GM18511 (cell line): ENCODE results near the gene MLF1.
A peak's percentile ranks its signal among the peaks of the same experiment; 100 is the strongest.
"Not testable (repeated sequence)": the region's sequence is repeated elsewhere in the genome, so short reads cannot be mapped to it uniquely, and the experiment has no call there.

ENCODE experiments used
- ATAC-seq: cut with Tn5 transposase; IDR thresholded peaks from one replicate; pipeline ENCODE4 v1.9.1; 2021; ENCODE audit warnings: mild to moderate bottlenecking, moderate library complexity; ENCODE audit not compliant: unreplicated experiment

The MLF1 gene, protein sequence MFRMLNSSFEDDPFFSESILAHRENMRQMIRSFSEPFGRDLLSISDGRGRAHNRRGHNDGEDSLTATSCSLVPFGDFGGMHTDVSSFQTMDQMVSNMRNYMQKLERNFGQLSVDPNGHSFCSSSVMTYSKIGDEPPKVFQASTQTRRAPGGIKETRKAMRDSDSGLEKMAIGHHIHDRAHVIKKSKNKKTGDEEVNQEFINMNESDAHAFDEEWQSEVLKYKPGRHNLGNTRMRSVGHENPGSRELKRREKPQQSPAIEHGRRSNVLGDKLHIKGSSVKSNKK

DNA sequence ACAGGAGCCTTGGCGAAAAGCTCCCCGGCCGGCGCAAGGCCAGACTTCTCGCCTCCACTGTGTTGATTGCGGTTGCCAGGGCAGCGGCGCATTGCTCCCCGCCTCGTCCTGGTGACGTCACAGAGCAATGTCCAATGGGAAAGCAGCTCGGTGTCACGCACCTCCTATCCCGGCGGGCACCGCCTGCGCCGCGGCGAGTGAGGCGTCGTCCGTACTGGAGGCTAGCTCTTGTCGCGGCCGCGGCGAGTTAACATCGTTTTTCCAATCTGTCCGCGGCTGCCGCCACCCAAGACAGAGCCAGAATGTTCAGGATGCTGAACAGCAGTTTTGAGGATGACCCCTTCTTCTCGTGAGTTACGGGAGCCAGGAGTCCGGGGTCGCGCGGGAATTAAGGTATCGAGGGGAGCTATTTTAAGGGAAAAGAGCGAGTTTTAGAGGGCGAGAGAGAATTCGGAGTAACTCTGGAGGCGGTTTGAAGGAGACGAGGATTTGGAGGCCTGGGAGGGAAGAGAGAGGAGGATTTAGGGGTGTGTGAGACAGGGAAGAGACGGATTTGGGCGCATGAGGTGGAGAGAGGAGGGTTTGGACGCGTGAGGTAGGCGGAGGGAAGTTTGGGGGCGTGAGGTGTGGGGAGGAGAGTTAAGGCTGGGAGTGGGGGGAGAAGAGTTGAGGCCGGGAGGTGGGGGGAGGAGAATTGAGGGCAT, at the start of gene MLF1:
TSS of gene MLF1 (plus strand) at position 196 of the 704 bp plus-strand sequence. CDS start at position 303, 107 bp downstream.
- peak; percentile 100 for ATAC-seq

DNA sequence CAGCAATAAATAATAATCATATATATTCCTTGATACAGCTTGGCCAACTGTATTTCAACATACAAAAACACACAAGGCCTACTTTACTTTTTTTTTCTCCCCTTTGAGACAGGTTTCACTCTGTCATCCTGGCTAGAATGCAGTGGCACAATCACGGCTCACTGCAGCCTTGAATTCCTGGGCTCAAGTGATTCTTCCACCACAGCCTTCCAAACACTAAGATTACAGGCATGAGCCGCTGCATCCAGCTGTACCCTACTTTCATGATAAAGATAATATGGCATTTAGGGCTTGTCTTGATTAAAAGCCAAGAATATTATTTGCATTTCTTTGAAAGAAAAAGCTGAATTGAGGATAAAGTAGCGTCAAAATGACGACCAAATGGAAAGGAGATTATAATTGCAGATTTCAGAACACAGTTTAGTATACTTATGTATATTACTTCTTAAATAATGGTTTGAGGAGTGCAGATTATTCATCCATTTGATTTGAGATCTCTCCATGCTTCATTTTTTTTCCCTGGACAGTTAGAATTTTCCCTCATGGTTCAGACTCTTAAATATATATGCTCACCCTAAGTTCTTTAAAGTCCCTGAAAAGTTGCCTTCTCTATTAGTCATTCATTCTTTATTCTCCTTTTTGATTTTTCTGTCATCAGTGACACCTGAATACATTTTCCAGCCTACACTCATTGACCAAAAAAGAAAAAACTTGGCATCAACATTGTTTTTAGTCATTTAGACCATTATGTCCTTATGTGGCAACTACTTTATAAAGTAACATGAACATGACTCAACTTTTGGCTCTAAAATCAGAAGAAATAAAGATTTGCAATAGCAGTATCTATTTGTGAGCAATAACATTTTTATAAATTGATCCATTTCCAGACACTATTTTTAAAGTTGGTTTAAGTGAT, 48.5 kb upstream of the MLF1 start:
- ATAC-seq, result no peak

DNA sequence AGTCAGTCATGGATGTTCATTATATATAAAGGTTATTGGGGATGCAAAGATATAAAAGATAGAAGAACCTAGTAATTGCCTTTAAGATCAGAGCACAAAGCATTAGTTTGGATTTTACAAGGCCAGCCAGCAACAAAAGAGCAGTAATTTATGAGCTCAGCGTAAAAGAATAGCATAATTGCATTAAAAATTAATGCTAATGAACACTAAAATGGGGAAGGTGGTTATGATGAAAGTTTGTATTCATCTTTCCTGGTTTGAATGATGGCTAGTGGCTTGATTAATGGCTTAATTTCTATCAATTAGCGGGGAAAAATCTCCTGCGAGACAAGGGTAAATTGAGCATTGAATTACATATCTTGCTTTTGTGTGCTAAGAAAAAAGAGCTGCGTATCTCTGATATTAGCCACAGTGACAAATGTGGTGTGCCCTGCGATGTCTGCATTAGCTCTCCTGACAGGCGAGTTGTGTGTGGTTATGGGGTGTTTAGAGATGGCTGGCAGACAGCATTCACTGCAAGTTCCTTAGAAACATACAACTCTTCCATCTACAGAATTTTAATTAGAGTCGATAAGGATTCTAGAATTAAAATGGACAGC, 42.8 kb upstream of the MLF1 start:
- no peak for ATAC-seq

DNA sequence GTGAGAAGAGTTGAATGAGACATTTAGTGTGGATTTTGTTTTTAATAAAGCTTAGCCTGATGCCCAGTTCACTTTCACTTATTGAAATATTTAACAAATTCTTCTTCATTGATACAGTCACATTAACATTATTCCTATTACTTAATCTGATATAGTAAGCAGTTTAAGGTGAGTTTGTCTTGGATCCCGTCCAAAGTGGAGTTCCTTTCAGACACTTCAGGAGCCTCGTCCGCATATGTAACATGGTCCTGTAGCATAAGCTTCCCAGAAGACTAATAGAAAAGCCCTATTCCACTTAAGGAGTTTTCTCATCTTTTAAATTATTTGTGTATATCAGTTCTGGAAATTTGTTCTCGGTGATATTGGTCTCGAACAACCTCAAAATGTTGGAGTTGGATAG, 39.7 kb upstream of the MLF1 start:
- ATAC-seq, result no peak

DNA sequence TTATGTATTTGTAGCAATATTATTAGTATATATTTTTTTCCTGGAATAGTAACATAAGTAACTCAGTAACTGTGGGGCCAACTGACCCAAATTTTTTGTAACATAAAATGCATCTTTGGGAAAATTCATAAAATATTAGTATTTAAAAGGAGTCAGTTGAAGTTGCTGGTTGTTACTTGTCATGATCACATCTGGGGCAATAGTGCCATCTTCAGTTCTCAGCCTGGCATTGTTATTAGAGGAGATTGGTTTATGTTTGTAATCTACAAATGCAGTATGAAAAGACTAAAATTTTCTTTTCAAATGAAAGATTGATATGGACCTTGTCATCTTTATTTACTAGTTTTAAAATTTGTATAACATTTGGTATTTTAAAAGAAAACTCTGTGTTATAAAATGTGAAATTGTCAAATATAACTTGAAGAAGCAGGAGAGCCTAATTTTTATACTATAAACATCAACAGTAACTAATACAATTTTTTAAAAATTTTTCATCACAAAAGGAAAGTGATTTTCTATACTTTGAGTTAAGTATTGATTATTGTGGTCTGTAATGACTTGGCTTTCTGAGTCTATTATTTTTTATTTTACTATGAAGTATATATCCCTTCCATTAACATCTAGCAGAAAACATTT, 38.8 kb upstream of the MLF1 start:
- ATAC-seq, result peak; percentile 85

DNA sequence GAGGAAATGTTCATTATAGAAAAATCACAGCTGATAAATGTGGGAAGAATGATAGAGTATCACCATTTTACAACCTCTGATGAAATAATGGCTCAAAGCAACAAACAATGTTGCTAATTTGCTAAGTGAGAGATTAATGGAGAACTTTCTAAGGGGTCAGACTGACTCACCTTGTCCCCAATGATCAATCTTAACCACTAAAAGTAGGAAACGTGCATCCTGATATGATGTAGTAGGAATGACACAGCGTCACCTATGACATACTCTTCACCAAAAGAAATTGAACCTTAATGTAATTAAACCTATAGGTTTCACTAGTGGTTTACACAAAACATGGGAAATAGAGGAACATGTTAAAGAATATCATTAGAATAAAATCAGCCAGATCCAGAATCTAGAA, 35.1 kb upstream of the MLF1 start:
- no peak for ATAC-seq

DNA sequence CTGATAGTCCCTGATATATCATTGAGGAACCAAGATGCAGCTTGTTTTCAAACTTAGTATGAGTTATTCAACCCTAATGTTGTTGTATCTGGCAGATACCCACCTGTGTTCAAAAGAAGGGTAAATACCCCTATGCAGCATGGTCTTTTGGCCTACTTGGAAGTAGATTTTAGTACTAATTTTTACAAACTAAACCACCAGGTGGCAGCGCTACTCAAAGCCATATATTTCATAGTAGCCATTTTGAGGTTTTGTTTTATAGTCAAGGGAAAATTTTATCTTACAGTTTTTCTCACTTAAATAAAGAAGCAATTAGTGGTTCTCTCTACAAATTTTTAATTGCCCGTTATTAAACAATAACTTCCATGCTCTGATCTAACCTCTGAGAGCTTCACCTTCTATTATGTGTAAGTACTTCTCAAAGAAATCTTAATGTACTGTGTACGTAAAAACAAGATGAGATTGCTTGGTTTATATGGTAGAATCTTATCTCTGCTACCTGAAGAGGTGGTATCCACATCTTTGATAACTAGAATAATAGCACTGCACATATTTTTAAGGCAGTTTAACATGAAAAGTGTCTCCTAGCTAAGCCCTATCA, 31.5 kb upstream of the MLF1 start:
- peak; percentile 82 for ATAC-seq

DNA sequence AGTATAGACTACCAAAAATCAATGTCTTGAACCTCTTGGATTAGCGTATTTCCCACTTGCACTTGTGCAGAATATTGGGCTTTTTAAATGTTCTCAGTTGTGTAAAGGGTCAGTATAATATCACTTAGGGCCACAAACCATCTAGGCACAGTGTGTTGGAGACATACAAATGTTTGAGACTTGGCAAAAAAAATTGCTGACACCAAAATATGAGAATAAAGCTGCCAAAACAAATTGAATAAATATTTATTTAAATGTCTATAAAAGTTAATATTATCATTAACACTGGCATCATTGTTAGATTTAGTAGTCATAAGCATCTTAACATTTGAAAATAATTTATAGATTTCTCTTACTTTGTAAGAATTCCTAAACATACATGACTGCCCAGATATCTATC, 30.9 kb upstream of the MLF1 start:
- no peak for ATAC-seq

DNA sequence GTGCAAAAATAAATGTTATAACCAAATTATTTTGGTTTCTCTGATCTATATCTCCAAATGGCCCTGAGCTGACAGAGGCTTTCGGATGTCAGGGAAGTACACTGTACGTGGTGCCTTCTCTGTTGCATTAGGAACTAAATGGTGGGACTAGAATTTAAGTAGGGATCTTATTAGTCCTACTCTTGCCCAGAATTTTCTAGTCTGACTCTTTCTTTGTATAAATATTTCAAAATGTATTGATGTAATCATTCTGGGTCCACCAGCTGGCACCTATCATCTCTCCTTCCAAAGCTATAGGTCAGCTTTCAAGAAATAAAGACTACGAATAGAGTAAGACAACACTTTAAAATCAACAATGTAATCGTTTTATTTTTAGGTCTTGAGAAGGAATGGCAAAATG, 22.3 kb upstream of the MLF1 start:
- no peak for ATAC-seq

DNA sequence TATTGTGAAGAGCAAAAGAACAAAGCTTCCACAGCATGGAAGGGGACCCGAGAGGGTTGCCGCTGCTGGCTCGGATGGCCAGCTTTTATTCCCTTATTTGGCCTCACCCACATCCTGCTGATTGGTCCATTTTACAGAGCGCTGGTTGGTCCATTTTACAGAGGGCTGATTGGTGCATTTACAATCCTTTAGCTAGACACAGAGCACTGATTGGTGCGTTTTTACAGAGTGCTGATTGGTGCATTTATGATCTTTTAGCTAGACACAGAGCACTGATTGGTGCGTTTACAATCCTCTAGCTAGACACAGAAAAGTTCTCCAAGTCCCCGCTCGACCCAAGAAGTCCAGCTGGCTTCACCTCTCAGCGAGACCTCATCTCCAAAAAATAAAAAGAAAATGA, 21.1 kb upstream of the MLF1 start:
- ATAC-seq, result not testable (repeated sequence)

DNA sequence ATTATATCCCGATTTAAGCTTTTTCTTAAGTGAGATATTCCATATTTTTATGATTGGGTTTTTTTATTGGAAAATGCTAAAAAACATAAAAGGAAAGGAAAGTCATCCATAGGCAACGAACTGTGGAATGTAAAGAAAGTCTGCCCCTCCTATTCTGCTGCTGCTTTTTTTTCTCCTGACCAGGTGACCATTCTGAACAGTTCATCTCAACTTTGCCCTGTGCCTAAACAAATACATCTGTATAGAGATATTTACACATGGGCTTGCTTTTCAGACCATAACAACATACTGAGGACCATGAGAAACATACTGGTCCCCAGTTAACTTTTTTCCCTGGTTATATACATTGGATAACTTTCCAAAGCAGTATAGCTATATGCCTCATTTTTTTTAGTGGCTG, 18.9 kb upstream of the MLF1 start:
- no peak for ATAC-seq

DNA sequence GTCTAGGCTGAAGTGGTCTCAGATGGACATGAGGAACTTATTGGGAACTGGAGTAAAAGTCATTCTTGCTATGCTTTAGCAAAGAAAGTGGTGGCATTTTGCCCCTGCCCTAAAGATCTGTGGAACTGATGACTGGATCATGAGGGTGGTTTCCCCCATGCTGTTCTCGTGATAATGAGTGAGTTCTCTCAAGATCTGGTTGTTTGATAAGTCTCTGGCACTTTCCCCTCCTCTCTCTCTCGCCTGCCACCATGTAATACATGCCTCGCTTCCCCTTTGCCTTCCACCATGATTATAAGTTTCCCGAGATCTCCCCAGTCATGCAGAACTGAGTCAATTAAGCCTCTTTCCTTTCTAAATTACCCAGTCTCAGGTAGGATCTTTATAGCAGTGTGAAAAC, 11.5 kb upstream of the MLF1 start:
- ATAC-seq, result no peak

DNA sequence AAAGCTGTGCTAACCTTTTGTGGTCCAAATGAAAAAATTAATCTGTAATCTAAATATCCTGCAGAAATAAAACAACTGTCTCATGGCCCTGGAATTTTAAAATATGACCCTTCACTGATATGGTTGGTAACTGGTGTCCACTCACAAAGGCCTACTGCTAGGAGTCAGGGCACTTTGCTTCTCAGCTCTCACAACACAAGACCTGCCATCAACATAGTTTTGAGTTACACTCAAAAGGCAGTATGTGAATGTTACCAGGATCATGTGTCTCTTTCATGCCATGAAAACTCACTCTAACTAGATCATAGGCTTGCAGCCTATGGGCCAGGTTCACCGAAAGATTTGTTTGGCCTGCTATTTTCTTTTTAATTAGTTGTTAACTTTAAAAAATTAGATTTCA, 10.0 kb upstream of the MLF1 start:
- no peak for ATAC-seq

DNA sequence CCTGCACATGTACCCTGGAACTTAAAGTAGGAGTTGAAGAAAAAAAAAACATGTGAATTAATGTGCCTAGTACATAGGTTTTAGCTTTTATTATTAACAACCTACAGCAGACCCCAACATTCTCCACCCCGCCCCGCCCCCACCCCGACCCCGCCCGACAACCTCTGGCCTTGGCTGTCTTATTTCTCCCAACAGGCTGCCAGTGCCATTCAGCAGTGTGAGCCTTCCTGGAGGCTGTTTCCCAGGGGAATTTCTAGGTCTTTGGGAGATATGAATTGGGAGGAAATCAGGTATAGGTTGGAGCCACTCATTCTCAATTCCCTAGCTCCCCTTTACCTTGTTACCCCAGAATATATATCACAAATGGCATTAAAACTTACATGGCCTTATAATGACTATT, 8.3 kb upstream of the MLF1 start:
- ATAC-seq, result no peak

DNA sequence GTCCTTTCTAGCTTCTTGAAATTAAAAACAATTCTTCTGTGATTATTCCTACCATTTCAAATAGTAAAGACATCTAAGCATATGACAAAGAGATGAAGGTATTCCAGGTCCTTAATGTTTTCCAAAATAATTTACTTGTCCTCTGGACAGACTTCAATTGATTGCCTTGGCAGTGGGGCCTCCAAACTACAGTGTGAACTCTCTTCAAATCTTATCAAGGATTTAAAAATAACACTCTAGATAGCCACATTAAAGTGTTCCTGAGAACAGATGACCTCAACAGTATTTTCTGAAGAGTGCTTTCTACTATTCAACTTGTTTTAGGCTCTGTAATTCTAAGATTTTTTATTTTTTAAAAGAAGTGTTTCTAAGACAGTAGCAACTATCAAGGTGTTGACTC, 7.9 kb upstream of the MLF1 start:
- no peak for ATAC-seq

DNA sequence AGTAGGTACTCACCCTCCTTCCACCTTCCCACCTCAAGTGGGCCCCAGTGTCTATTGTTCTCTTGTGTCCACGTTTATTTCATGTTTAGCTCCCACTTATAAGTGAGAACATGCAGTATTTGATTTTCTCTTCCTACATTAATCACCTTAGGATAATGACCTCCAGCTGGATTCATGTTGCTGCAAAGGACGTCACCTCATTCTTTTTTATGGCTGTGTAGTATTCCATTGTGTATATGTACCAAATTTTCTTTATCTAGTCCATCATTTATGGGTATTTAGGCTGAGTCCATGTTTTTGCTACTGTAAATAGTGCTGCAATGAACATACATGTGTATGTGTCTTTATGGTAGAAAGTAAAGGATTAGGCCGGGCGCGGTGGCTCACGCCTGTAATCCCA, 5.9 kb upstream of the MLF1 start:
- no peak for ATAC-seq

DNA sequence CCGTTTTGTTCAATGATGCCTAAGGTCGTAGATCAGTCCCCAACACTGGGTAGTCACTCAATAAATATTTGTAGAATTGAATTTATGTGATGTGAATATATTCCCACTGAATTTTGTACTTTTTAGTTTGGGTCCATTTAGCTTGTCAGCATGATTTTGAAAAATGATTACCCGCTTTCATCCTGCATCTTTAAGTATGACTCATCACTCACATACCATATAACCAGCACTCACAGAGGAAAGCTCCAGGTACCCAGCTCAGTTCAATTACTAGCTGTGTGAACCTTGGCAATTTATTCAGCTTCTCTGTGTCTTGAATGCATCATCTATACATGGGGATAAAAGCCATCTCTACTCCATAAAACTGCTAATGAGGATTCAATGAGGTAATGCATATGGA, 2.2 kb upstream of the MLF1 start:
- no peak for ATAC-seq

DNA sequence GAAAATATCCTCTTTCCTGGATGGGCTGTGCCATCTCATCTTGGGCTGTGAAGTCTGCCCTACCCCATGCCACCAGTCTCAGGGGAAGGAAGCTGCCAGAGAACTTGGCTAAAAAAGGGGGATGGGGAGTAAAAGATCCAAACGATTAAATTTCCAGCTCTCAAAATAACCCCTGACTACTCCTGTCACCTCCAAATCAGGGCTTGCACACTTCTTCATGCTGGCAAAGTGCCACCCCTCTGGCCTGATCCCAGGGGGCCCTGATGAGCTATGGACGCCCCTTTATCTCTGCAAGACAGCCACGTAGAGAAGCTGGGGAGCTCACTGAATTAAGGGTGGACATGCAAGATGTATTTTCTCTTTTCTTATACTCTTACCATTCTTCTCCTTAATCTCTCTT, 1.2 kb upstream of the MLF1 start:
- no peak for ATAC-seq

DNA sequence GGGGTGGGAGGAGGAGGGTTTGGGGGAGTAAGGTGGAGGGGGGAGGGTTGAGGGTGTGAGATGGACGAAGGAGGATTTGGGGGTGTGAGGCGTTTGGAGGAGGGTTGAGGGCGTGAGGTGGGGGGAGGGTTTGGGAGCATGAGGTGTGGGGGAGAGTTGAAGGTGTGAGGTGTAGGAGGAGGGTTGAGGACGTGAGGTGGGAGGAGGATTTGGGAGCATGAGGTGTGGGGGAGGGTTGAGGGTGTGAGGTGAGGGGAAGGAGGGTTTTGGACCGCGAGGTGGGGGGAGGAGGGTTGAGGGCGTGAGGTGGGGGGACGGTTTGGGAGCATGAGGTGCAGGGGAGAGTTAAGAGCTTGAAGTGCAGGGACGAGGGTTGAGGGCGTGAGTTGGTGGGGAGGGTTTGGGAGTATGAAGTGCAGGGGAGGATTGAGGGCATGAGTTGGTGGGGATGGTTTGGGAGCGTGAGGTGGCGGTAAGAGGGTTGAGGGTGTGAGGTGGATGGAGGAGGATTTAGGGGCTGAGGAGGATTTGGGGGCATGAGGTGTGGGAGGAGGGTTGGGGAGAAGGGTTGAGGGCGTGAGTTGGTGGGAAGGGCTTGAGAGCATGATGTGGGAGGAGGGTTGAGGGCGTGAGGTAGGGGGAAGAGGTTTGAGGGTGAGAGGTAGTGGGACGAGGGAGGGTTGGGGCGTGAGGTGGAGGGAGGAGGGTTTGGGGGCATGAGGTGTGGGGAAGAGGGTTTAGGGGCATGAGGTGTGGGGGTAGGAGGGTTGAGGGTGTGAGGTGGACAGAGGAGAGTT, 1.2 kb downstream of the MLF1 start:
- ATAC-seq, result no peak

DNA sequence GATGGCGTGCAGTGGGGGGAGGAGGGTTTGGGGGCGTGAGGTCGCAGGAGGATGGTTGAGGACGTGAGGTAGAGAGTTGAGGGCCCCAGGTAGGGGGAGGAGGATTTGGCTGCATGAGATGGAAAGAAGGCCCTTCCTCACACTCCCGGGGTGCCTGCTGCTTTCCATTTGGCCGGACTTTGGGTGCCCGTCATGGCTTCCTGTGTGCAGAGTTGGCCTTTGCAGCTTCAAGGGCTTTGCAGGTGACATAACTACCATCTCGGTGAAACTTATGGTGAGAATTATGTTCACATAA, 1.7 kb downstream of the MLF1 start:
- no peak for ATAC-seq
